ENCODE results near the gene DCBLD1.
"Not testable (repeated sequence)": the region's sequence is repeated elsewhere in the genome, so short reads cannot be mapped to it uniquely, and the experiment has no call there.

Gene DCBLD1

DNA sequence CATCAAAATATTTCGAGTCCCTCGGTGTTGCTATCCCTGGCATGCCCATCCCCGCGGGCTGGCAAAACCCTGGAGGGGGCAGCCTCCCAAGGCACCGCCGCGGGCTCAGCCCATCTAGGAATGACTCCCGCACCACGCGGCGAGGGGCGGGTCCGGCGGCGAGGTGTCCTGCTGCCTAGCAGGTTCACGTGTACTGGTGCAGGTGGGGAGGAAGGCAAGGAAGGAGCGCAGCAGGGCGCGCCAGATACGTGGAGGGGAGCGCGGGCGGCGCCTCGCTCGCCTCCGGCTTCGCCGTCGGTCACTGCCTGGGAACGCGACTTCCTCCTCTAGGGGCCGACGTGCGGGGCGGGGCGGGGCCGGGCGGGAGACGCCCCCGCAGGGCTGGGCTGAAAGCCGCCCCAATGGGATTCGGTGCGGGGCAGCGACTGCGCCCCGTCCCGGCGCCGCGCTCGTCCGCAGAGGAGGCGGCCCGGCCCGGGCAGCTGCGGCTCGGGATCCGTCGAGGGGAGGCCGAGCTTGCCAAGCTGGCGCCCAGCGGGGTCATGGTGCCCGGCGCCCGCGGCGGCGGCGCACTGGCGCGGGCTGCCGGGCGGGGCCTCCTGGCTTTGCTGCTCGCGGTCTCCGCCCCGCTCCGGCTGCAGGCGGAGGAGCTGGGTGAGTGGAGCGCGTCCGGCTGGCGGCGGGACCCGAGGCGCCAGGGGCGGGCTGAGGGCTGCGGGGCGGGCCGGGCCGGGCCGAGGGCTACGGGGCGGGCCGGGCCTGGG lies at the start of gene DCBLD1:
TSS of gene DCBLD1 (plus strand) at position 435 of the 764 bp plus-strand sequence. CDS start at position 543, 108 bp downstream.
- DNase-seq = peak; percentile 38

DNA sequence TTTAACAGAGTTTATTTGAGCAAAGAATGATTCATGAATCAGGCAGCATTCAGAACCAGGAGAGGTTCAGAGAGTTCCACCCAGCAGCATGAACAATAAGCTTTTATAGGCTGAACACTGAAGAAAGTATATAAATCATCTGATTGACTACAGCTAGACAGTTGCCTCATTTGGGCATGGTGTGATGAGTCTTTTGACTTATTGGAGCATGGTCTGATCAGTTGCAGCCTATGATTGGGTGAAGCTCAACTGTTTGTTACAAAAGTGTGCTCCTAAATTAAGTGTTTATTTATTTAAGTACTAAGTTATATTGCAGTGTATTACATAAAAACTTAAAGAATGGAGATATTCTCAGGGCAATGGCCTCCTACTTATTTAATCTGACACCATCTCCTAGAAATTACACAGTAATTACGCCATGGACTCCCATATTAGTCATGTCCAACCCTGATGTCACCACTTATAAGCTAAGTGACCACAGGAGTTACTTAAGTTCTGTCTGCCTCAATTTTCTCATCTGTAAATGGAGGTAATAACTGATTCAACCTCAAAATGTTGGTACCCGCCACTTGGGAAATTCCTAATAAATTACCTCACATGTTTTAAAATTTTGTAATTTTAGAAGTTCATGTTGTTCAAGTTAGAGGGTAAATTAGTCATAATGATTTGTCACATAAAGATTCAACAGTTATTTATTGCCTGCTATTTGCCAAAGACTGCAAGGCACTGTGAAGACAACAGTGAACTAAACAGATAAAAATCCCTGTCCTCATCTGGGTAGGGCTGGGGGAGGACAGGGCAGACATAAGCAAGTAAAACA lies 41.6 kb upstream of the DCBLD1 start:
- no peak for DNase-seq

DNA sequence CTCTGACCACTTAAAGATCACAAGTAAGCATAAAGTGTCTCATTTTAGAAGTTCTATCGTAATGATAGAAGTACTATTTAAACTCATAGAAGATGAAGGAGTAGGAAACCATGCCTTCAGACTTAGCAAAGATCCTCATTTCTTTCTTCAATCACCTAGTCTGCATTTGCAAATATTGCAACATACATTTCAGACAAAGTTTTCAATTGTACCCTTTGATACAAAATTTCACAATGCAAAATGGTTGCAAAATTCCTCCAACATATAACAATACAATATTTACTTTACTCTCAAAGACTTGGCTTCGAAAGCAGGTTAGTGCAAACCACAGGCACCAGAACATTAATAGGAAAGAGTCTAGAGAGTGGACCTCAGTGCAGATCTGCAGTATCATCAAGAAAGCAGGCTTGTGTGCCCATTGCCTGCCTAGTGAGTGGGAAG lies 40.6 kb upstream of the DCBLD1 start:
- no peak for DNase-seq

DNA sequence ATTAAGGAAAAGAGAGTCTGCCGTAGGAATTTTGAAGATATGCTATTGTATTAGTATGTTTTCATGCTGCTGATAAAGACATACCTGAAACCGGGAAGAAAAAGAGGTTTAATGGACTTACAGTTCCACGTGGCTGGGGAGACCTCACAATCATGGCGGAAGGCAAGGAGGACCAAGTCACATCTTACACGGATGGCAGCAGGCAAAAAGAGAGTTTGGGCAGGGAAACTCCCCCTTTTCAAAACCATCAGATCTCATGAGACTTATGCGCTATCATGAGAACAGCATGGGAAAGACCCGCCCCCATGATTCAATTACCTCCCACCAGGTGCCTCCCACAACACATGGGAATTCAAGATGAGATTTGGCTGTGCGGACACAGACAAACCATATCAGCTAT lies 40.2 kb upstream of the DCBLD1 start:
- not testable (repeated sequence) for DNase-seq

DNA sequence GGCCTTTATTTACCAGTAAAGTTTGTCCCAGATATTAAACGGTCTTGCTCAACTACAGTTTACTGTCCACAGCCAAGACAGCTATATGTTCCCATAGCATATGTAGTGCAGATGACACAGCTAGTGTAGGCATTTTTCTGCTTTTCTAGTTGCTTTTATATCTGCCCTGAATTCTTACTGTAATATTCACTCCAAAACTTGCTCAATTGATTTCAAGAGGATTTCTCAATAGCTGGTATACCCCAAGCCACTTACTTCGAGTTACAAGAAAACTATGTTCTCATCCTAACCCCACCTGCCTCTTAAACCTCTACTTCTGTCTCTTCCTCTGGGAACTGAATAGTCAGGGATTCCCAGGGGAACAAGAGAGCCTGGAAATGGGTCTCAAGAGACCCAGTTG lies 37.9 kb upstream of the DCBLD1 start:
- DNase-seq = no peak

DNA sequence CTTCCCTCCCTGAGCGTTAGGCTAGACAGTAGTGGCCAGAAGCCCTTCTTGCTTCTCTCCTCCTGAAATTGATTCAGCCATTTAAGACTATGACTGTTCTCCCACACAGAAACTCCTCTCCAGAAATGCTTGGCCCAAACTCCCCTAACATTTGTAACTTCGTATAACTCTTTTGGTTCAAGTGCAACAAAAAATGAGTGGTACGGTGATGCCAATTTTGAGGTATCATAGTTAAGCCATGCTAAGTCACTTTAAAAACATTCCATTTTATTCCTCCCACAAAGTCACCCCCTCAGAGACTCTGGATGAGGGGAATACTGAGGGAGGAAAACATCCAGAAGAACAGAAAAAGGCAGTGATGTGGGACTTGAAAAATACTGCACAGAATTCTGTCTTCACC lies 35.6 kb upstream of the DCBLD1 start:
- DNase-seq = no peak

DNA sequence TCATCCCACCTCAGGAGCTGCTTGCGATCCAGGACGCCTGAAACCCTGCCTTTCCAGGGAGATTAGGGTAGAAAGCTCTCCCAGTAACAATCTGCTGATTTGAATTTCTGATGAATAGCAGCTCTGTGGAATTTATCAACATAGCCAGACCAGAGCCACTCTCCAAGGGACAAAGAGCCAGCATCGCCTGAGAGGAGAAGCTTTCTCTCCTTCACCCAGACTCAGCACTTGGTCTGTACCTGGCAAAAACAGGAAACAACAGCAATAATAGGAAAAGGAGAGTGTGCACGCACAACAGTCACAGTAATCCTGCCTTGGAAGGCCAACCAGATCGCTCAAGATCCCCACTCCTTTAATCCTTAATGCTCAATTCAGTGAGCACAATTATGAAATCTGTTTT lies 34.5 kb upstream of the DCBLD1 start:
- no peak for DNase-seq

DNA sequence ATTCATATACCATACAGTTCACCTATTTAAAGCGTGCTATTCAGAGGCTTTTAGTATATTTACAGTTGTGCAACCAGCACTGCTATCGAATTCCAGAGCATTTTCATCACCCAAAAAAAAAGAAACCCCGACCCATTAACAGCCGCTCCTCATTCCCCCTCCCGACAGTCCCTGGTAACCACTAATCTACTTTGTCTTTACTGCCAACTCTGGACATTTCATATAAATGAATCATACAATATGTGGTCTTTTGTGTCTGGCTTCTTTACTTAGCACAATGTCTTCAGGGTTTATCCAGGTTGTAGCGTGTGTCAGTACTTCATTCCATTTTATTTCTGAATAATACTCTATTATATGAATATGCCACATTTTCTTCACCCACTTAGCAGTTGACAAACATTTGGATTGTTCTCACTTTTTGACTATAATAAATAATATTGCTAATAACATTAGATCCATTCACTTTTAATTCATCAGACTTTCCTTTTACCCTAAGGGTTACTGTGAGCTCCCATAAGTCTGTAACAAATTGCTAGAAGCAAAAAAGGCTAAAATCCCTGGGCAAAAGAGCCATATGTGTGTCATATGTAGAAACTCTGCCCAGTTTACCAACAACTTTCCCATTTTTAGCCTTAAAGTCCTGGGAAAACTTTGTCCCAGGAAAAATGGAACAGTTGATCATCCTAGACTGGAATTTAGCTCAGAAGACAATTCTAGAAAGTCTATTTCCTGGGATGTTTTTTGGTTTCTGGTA lies 33.6 kb upstream of the DCBLD1 start:
- DNase-seq = no peak

DNA sequence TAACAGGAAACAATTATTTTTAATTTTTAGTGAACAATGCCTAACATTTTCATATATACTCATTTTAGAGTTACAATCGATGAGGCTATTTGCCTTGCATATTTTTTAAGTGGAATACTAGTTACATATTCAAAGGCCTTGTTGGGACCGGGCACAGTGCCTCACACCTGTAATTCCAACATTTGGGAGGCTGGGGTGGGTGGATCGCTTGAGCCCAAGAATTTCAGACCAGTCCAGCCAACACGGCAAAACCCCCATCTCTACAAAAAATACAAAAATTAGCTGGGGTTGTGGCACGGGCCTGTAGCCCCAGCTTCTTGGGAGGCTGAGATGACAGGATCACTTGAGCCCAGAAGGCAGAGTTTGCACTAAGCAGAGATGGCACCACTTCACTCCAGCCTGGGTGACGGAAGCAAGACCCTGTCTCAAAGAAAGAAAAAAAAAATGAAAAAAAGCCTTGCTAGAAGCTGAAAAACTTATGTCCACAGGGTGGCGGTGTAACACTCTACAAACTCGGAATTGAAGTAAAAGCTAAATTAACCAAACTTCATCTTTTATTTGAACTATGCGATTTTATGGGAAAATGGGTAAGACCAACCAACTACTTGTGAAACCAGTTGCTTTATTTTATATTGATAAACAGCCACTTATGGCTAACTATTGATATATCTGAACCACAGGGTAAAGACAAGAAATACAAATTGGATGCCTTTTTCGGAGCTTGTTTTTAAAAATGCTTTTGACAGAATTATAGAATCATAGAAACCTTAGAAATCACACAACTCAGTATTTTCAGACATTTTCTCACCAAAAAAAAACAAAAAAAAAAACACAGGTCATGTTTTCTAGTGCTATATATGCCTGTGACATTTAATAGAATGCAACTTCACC lies 32.7 kb upstream of the DCBLD1 start:
- DNase-seq = peak; percentile 64

DNA sequence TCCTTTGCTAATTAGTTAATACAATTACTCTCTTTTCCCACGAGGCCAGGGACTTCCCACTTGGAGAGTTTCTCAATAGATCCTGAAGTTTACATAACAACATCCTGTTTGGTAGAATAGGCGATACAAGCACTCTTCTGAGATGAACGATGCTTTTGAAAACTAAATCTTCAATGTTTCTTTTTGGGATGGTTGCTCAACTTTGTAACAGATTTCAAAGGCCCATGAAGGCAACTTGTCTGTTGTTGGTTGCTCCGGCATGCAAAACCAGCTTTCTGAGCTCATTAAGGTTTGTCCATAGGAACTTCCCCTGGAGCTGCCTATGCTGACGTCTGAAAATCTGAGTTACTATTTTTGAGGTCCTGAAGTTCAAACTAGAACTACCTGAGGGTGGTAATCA lies 30.8 kb upstream of the DCBLD1 start:
- no peak for DNase-seq

DNA sequence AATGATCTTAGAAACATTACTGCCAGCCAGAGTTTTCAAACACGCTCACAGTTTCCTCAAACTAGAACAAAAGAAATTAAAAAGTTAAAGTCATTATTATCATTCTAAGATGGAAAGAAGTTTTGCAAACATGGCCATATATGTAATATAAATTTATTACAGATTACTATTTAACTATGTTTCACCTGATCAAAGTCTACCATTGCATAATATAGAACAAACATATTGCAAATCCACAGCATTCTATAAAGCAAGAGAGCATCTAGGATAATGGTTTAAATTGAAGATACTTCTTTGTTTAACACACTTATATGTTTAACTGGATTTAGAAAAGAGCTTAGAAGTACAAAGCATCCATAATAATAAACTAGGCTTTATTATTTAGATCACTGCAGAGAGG lies 26.2 kb upstream of the DCBLD1 start:
- DNase-seq = no peak

DNA sequence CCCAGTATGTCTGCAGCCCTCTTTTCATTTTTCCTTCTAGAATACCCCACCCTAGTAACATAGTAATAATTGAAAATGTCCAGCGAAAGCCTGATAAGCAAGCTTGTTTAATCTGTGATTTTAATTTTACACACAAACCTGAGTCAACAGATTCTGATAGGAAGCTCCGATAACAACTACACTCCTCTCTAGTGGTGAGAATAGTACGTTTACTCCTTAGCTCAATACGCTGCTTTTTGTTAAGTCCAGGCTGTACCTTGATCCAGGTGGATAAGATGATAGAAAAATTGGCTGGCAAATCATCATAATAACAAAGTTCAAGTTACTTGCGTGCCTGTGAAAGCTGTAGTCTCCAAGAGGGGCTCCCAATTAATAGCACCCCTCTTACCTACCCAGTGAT lies 25.5 kb upstream of the DCBLD1 start:
- no peak for DNase-seq

DNA sequence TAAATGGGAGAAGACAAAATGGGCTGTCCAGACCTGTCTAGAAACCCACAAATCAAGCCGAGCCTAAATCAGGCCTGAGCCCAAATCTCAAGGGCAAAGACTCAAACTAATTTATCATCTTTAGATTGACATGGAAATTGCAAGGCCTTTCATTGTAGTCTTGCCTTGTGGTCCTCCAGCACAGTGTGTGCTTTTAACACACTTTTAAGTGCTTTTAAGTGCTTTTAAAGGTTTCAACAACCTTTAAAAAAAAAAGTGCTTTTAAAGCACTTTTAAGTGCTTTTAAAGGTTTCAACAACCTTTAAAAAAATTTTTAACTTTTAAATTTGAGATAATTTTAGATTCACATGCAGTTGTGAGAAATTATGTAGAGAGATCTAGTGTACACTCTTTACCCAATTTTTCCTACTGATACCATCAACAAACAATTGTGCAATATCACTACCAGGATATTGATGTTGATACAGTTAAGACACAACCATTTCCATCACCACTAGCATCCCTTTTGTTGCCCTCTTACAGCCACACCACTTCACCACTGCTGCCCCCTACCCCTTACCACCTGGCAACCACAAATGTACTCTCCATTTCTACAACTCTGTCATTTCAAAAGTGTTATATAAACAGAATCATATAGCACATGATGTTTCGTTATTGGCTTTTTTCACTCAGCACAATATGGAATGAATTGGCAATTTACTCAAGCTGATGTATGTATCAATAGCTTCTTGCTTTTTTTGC lies 23.1 kb upstream of the DCBLD1 start:
- DNase-seq = no peak

DNA sequence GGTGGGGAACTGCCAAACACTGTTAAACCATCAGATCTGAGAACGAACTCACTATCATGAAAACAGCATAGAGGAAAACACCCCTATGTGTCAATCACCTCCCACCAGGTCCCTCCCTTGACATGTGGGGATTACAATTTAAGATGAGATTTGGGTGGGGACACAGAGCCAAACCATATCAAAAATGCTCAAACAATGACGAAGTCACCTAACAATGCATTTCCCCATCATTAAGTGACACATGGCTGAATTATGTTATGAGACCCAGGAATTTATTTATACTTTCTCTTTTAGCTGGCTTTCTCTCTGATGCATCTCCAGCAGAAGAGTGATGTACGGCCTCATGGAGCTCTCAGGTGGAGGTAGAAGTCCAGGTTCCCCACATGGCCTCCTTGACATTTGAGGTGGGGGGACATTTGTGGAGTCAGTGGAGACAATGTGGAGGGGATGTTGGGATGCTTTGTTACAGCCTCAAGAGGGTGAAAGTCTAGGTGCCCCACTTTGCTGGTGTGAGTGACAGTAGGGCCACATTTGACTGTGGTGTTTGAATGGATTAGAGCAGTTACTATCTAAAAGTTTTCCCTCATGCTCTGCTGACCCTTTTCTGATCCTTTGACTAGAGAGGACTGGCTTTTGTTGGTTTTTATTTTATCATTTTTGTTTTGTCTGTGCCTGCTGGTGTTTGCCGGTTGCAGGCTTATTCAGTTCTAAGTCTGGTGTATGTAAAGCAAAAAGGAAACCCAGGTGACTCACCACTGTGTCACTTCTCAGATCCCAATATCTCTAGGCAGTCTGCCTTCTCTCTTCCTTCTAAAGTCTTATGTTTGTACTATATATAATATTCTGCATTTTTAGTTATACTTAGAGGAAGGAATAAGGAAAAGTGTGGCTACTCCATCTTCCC lies 18.5 kb upstream of the DCBLD1 start:
- no peak for DNase-seq

DNA sequence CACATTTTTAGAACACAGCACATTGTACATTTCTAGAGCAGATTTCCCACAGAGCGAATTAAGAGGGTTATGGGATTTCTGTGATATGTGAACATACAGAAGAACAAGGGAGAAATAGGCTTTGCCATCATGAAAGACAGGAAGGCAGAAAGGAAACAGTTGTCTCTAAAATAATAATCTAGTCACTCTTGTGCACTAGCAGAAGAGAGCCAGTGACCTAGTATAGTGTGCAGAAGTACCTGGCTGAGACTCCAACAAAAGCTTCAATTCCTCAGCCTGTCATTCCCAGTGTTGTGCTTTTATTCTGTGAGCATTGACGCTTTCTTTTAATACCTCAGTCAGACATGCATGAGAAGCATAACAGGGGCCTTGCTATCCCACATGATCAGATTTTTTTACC lies 17.8 kb upstream of the DCBLD1 start:
- no peak for DNase-seq

DNA sequence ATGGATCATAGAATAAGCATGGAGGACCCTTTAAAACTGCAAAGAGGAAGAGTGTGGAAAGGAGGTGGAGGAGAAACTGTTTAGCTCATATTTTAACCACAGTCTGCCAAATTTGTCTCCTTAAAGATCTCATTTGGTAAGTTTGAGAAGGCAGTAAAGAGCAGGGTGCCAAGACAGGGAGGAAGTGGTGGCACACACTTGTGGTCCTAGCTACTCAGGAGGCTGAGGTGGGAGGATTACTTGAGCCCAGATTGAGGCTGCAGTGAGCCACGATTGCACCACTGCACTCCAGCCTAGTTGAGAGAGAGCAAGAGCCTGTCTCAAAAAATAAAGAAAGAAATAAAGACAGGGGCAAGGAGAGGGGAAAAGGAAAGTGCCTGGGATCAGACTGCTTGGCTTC lies 16.8 kb upstream of the DCBLD1 start:
- no peak for DNase-seq

DNA sequence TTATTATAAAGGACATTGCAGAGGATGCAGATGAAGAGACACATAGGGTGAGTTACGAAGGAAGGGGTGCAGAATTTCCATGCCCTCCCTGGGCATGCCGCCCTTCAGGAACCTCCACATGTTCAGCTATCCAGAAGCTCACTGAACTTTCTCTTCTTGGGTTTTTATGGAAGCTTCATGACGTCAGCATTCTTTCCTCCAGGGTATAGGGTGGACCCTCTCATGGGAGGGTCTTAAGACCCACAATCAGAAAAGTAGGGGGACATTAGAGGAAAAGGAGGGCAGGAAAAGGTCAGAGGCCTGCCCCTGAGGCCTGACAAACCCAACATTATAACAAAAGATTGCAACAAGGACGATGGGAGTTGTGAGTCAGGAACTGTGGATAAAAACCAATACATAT lies 14.6 kb upstream of the DCBLD1 start:
- no peak for DNase-seq

DNA sequence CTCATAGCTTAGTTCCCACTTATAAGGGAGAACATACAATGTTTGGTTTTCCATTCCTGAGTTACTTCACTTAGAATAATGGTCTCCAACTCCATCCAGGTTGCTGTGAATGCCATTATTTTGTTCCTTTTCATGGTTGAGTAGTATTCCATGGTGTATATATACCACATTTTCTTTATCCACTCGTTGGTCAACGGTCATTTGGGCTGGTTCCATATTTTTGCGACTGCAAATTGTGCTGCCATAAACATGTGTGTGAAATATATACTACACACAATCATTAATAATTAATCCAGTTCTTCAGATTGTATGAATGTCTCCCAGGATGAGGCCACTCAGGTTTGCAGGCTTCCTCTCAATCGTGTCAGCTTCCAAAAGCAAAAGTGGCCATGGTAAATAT lies 13.9 kb upstream of the DCBLD1 start:
- DNase-seq = not testable (repeated sequence)

DNA sequence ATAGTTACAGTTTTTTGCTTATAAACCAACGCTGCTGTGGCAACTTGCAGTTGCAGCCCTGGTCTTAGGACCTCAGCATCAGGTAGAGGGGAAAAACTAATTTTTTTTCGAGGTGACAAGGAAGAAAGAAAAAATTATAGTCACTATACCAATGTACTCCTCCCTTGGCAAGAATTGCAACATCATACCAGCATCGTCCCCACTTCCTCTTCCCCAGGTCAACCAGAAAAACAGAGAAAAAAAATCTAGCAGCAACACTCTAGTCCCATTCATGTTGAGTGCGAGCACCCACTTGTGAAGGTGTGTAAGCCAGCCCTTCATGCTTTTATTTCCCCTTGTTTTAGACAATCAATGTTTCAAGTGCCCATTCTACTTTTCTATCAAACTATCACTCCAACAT lies 13.1 kb upstream of the DCBLD1 start:
- no peak for DNase-seq

DNA sequence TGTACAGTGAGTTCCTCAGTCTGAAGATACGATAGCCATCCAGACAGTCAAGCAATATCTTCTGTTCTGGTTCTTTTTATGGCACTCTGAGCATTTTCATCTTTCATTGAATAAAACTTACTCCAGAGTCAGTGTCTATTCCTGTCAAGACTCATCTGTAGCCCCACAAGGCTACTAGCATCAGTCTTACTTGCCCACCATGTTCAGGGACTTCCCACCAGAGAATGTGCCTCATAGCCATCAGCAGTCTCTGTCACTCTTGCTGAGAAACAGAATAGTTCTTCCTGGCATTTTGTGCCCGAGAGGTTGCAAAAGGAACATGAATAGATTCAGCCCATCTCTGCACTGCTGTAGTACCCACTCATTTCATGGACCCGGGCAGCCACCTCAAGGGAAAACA lies 12.7 kb upstream of the DCBLD1 start:
- DNase-seq = no peak

DNA sequence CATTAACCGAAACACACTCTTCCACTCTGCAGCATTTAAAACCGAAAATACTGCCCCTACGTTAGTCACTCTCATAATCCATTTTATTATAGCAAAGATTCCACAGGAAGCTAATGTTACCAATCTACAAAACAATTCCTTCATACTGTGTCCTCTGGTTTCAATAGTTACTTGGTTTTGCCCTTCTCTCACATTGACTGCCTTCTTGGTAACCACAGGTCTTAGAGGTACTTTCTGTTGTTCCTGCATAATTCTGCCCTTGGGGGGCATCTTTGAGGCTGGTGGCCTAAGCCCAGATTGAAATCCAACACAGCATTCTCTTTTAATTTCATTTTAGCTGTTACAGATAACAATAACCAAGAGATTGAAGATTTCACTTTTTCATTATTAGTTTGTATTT lies 9.8 kb upstream of the DCBLD1 start:
- no peak for DNase-seq

Data from activated gamma-delta T cell treated with Interleukin-2 at 50 U/mL for 16 hours (primary cell).